ENCODE measurements around the gene PPP2R3C.

DNA sequence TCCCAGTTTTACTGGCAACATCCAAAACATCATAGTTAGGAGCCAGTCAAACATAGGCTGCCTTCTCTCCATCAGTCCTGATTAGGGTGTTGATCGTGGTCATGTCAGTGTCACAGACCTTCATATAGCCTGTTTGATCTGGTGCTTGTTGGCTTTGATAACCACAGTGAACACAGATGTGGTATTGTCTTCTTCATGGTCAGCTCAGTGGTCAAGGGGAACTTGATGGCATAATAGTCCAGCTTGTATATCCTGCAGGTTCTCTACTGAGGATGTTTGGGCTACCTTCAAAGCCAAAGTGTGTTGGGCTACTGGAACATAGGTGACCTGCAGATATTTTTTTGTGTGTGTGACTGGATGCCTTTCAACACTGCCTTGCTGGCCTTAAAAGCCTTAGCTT is 22.2 kb upstream of the PPP2R3C start:
- TF ChIP-seq, protein P1, sequence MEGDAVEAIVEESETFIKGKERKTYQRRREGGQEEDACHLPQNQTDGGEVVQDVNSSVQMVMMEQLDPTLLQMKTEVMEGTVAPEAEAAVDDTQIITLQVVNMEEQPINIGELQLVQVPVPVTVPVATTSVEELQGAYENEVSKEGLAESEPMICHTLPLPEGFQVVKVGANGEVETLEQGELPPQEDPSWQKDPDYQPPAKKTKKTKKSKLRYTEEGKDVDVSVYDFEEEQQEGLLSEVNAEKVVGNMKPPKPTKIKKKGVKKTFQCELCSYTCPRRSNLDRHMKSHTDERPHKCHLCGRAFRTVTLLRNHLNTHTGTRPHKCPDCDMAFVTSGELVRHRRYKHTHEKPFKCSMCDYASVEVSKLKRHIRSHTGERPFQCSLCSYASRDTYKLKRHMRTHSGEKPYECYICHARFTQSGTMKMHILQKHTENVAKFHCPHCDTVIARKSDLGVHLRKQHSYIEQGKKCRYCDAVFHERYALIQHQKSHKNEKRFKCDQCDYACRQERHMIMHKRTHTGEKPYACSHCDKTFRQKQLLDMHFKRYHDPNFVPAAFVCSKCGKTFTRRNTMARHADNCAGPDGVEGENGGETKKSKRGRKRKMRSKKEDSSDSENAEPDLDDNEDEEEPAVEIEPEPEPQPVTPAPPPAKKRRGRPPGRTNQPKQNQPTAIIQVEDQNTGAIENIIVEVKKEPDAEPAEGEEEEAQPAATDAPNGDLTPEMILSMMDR (IDR thresholded peaks at IDR 0.05): no peak
- no peak for TF ChIP-seq POLR2A (IDR thresholded peaks at IDR 0.05)
